Retinal pigment epithelial cell (primary cell): ENCODE results near the gene CD200.
"Not testable (repeated sequence)": the region's sequence is repeated elsewhere in the genome, so short reads cannot be mapped to it uniquely, and the experiment has no call there.

Experiments used
- DNase-seq: peaks from one replicate; pipeline ENCODE4 v3.0.0-alpha.2; 2010; ENCODE audit warnings: low read depth
- H3K4me3 ChIP-seq: 2 replicates; pipeline ENCODE4 v1.5.1; 2011; ENCODE audit warnings: mild to moderate bottlenecking, low read length, control low read depth, moderate library complexity
- CTCF ChIP-seq: conservative IDR thresholded peaks from 2 replicates; pipeline ENCODE4 v1.5.1; 2011; ENCODE audit warnings: low read depth, low read length, control low read depth, inconsistent platforms

The CD200 gene

DNA sequence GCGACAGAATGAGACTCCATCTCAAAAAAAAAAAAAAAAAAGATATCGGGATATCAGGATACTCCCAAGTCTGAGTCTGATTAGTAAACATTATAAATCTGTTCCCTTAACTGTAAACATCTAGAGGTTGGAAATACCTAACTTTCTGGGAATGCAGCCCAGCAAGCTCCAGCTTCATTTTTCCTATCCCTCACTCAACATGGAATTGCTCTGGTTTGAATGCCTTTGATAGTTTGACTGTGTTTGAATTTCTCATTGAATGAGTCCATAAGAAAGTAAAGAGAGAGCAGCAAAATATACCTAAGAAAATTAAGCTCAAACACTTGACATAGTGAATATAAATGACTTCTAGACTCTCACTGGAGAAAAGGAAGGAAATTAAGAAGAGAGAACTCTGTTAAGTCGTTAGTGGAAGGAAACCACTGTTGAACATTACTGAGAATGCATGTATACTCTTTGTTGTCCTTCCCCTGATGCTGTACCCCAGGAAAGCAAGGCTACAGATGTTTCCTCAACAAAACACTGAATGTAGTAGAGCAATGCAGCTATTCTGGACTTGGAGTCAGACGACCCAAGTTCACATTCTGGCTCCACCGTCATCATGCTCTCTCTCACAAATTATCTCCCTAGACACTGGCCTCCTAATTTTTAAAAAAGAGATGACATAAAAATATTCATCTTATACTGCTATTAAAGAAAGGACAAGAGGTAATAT, 62.4 kb downstream of the CD200 start:
- H3K4me3 ChIP-seq: no peak overlapping the region
- TF ChIP-seq CTCF: no peak
- no peak for DNase-seq

DNA sequence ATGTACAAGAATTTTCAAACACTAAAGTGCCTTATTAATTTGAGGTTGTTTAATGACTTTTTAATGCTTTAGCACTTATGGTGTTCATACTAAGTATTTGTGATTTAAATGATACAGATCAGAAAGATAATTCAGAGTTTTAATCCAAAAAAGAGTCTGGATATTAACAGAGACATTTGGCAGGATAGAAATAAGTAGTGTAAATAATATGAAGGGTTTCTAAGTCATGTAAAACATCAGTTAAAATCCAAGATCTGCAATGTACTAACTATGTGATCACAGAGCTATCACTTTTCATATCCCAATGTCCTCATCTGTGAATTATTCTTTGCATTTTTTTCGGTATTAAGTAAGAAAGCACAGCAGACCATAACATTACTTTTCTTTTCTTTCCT, 62.9 kb downstream of the CD200 start:
- DNase-seq: no peak
- no peak for TF ChIP-seq CTCF
- H3K4me3 ChIP-seq: no peak overlapping the region

GRCh38 chr3:112397556-112397955, 64.6 kb downstream of the CD200 start:
- no peak for TF ChIP-seq CTCF
- H3K4me3 ChIP-seq: no peak overlapping the region
- DNase-seq: no peak

DNA sequence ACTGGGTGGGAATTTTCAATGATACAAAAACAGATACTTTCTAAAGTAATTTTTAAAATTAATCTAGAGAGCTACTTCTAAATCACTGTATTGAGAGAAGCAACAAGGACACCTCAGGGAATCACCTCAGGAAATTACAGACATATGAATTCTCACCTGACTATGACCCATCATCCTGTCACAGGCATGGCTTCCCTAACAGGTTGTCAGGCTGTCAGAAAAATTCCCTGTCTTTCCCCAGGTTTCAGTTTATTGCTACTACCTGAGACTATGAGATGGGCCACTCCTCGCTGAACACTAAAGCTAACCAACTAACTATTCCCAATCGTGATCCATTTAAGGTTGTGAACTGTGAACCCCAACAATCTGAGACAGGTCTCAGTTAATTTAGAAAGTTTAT, 66.1 kb downstream of the CD200 start:
- H3K4me3 ChIP-seq: no peak overlapping the region
- DNase-seq: no peak

GRCh38 chr3:112399554-112399953, 66.6 kb downstream of the CD200 start:
- not testable (repeated sequence) for H3K4me3 ChIP-seq, DNase-seq

More for the DNA sequence above, 66.1 kb downstream of the CD200 start:
- no peak for TF ChIP-seq CTCF

GRCh38 chr3:112400317-112400716, 67.4 kb downstream of the CD200 start:
- not testable (repeated sequence) for H3K4me3 ChIP-seq, DNase-seq

DNA sequence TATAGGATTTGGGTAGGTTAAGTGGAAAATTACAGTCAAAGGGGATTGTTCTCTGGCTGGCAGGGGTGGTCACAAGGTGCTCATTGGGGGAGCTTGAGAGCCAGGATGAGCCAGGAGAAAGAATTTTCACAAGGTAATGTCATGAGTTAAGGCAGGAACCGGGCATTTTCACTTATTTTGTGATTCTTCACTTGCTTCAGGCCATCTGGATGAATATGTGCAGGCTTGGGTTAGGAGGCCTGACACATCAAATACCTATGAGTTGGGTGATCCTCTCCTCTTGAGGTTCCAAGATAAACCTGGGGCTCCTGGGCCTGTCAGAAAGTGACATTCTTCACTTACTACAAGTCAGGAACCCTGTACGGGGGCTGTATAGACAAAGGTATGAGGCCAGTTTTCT, 68.7 kb downstream of the CD200 start:
- no peak for DNase-seq
- TF ChIP-seq CTCF: no peak
- no peak overlapping the region for H3K4me3 ChIP-seq

DNA sequence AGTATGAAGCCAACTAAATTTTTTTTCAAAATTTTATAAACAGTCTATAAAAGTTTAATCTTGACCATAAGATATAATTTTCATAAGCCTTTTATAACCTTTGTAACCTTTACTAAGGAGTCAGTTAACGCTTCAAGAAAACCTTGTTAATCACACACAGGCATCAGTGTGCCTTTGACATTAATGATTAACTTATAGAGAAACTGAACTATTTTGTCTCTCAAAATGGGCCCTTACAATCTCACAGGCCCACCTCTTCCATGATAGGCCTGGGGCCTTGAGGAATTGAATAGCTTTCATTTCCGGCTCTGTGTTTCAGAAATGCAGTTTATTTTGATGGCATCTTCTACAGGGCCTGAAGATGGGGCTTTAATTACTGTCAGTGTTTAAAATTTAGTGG, 70.1 kb downstream of the CD200 start:
- DNase-seq: no peak
- no peak overlapping the region for H3K4me3 ChIP-seq
- TF ChIP-seq CTCF: no peak

- H3K4me3 ChIP-seq, DNase-seq: not testable (repeated sequence)
Observed at GRCh38 chr3:112404924-112405549, 72.1 kb downstream of the CD200 start.
